GM12891 (cell line): Measurements from ENCODE around the gene DGCR8.

Source experiments
- PAX5 ChIP-seq: IDR thresholded peaks from 2 replicates; pipeline ENCODE4 v1.6.1; 2011; ENCODE audit warnings: low read length, moderate library complexity, mild to moderate bottlenecking; ENCODE audit not compliant: insufficient read depth, severe bottlenecking
- POLR2A ChIP-seq: IDR thresholded peaks from 2 replicates; pipeline ENCODE4 v1.6.1; 2011; ENCODE audit warnings: low read depth, low read length, control low read depth
- POLR2AphosphoS5 ChIP-seq: IDR thresholded peaks from 2 replicates; pipeline ENCODE4 v1.6.1; 2011; ENCODE audit warnings: low read depth, low read length, control low read depth
- POU2F2 ChIP-seq: IDR thresholded peaks from 2 replicates; pipeline ENCODE4 v1.6.1; 2011; ENCODE audit warnings: low read depth, mild to moderate bottlenecking, control low read depth, low read length, moderate library complexity
- SPI1 ChIP-seq: IDR thresholded peaks from 2 replicates; pipeline ENCODE4 v1.6.1; 2011; ENCODE audit warnings: low read depth, low read length, control low read depth
- TAF1 ChIP-seq: IDR thresholded peaks from 2 replicates; pipeline ENCODE4 v1.6.1; 2011; ENCODE audit warnings: low read depth, low read length, control low read depth

DNA sequence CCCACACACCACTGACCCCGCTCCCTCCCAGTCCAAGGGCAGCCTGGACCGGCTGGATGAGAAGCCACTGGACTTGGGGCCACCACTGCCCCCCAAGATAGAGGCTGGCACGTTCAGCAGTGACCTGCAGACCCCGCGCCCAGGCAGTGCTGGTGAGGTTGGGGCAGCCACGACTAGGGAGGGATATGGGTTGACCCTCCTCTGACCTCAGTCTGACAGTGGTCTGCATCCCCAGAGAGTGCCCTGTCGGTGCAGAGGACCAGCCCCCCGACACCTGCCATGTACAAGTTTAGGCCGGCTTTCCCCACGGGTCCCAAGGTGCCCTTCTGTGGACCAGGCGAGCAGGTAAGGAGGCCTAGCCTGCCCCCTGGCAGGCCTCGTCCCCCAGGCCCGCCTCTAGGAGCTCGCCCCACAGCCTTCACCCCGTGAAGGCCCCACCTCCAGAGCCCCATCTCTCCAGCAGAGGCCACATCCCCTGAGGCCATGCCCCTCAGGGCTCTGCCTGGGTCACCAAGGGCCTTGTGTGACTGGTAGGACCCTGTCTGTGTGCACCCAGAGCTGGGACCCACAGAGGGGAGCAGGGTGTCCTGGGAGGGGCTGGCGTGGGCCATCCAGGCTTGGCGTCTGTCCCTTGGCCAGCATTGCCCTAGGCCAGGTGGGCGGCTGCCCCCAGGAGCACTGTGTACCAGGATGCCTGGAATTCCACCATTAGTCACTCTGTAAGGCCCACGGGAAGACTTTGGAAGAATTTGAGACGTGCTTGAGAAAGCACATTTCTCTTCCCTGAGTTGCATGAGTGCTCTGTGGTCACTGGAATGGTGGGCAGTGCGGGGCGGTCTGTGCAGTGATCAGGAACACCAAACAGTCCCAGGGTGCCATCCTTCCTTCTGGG is 61.4 kb downstream of the DGCR8 start:
- no peak for TF ChIP-seq TAF1
- no peak for TF ChIP-seq POLR2AphosphoS5
- TF ChIP-seq POLR2A, result no peak
- no peak for TF ChIP-seq POU2F2
- no peak for TF ChIP-seq SPI1
- no peak for TF ChIP-seq PAX5
